Measurements from ENCODE around the gene TJP1.

DNA sequence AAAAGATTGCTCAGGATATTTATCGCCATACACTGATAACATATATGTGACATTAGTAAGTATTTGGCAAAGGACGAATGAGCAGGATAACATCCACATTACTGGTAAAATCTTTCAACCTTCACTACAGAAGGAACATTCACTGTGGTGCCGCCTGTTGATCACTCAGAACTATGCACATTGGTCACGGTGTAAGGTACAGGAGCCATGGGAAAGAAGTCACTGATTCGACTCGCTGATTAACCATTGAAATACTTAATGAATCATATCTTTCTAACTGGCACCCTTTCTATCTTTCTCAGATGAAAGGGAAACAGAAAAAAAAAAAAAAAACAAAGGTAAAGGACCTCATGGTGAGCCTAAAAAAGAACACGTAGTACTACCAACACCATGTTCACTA, 68.8 kb downstream of the TJP1 start:
- TF ChIP-seq, protein P1, sequence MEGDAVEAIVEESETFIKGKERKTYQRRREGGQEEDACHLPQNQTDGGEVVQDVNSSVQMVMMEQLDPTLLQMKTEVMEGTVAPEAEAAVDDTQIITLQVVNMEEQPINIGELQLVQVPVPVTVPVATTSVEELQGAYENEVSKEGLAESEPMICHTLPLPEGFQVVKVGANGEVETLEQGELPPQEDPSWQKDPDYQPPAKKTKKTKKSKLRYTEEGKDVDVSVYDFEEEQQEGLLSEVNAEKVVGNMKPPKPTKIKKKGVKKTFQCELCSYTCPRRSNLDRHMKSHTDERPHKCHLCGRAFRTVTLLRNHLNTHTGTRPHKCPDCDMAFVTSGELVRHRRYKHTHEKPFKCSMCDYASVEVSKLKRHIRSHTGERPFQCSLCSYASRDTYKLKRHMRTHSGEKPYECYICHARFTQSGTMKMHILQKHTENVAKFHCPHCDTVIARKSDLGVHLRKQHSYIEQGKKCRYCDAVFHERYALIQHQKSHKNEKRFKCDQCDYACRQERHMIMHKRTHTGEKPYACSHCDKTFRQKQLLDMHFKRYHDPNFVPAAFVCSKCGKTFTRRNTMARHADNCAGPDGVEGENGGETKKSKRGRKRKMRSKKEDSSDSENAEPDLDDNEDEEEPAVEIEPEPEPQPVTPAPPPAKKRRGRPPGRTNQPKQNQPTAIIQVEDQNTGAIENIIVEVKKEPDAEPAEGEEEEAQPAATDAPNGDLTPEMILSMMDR (IDR thresholded peaks at IDR 0.05 in 4 of 5, conservative IDR thresholded peaks at IDR 0.05 in 1 of 5) = no peak
- TF ChIP-seq POLR2A (IDR thresholded peaks at IDR 0.05) = no peak
